ENCODE data around the gene FAM184A. TPM values are rescaled to one million over a fixed set of nuclear protein-coding genes. Genes with fewer than 3 reads are reported as not detected.
"Not testable (repeated sequence)": the region's sequence is repeated elsewhere in the genome, so short reads cannot be mapped to it uniquely, and the experiment has no call there.

The FAM184A gene
- total RNA-seq, 1 experiment from 2014 or later: 4.1 TPM

DNA sequence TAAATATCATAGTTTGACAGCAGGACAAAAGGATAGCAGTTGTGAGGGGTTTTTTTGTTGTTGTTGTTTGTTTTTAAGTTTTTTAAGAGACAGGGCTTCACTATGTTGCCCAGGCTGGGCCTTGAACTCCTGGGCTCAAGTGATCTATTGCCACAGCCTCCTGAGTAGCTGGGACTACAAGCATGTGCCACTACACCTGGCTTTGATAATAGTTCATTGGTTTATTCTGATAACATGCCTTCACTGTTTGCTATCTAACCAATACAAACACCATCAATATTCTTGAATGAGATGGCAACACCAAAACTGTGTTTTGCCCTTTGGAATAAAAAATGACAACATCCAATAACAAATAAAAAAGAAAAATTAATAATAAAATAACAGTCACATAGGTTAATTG is 41.2 kb downstream of the FAM184A start:
- DNase-seq (ENCODE audit: low read depth, low spot score): no peak
- in situ Hi-C loops (cut with HindIII; ENCODE audit: low pct_unique_long_range_greater_than_20kb, low sequenced_read_pairs): no loop called here

DNA sequence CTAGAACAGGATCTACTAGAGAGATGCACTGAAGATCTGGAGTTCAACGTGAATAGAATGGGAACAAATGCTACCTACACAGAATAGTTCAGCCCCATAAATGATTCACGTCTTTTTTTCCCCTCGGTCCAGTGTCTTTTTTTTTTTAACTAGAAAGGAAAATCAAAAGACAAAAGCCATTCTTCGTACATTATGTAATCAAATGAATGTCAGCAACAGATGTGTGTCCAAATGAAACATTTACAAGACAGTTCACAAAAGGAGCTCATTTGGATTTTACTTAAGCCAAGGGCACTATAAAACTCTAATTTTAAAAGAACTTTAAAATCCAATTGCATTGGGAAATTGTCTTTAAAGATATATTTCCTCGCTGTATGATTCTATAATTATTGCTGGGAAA is 42.4 kb downstream of the FAM184A start:
- DNase-seq (ENCODE audit: low read depth, low spot score): no peak
- in situ Hi-C loops (cut with HindIII; ENCODE audit: low pct_unique_long_range_greater_than_20kb, low sequenced_read_pairs): no loop called here

DNA sequence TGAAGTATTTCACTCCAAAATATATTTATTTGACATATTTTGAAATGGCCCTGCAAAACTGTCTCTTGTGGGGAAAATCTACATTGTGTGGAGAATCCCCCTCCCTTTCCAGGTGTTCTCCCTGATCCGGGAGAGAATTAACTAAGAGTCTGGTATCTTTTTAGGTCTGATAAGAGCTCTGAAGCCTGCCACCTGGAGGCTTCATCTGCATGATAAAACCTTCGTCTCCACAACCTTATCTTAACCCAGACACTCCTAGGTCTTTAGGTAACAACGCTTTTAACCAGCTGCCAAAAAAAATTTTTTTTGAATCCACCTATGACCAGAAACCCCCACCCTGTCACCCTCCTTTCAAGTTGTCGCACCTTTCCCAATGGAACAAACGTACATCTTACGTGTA is 43.0 kb downstream of the FAM184A start:
- DNase-seq (ENCODE audit: low read depth, low spot score): no peak
- in situ Hi-C loops (cut with HindIII; ENCODE audit: low pct_unique_long_range_greater_than_20kb, low sequenced_read_pairs): no loop called here

DNA sequence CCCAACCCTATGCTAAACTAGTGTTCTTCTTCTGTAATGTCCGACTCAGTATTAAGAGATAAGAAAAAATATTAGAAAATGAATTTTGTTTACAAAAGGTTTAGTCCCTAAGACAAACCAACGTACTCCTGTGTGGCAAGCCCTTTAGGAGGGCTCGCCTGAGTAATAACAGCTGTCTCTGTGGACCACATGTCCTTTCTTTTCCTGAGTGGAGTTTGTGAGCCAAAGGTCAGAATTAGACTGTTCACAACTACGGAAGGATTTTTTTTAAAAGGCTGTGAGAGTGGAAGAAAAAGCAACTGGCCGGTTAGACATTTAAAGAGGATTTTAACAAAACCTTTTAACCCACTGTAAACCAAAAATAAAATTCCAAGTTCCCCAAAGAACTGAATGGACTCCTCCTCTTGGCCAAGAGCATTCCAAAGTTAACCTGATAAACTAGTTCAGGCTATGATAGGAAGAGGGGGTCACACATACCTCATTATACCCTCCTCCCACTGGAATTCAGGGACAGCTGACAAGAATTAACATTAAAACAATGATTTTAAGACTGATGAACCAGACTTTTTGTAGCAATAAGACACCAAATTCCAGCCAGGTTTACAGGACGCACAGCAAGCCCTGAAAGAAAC is 43.5 kb downstream of the FAM184A start:
- no peak for DNase-seq (ENCODE audit: low read depth, low spot score)
- in situ Hi-C loops (cut with HindIII; ENCODE audit: low pct_unique_long_range_greater_than_20kb, low sequenced_read_pairs): no loop called here

DNA sequence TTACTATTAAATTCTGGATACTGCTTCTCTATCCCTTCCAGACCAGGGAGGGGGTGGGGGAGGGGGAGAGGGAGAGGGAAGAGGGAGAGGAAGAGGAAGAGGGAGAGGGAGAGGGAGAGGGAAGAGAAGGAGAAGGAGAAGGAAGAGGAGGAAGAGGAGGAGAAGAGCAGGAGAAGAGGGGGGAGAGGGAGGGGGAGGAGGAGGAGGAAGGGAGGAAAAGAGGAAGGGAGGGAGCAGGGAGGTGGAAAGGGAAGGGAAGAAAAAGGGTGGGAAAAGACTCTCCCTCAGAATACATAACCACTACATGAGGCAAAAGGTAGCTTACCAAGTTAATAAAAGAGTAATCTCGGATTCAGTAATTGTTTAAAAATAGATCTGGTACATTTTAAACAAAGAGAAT is 46.0 kb downstream of the FAM184A start:
- DNase-seq (ENCODE audit: low read depth, low spot score): no peak
- in situ Hi-C loops (cut with HindIII; ENCODE audit: low pct_unique_long_range_greater_than_20kb, low sequenced_read_pairs): no loop called here

DNA sequence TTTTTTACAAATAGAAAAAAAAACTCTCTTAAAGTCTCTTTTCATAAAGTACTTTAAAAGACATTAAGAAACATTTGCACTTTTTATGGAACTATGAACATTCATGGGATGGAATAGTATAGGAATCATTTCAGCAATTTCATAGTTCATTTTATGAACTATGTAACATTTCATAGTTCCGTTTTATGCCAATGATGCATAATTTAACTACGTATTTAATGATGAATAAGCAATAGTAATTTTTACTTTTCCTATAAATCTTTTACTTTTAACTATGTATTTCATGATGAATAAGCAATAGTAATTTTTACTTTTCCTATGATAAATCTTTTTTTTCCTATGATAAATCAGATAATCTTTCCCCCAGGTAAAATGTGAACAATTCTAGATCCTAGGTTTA is 47.7 kb downstream of the FAM184A start:
- in situ Hi-C loops (cut with HindIII; ENCODE audit: low pct_unique_long_range_greater_than_20kb, low sequenced_read_pairs): no loop called here
- no peak for DNase-seq (ENCODE audit: low read depth, low spot score)

DNA sequence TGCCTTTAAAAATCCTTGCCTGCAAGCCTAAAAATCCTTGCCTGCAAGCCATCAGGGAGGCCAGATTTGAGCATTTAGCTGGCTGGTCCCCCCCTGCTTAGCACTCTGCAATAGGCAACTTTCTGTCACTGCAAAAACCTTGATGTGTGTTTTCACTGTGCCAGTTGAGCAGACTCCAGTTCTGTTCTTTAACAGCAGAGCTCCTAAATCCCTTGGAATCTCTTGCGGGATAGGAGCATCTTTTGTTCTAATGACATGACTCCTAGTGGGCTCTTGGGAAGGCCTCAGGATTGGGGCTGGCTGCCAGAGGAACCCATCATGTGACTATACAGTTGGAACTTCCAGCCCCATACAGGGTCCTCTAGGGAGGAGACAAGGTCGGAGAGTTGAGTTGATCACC is 50.4 kb downstream of the FAM184A start:
- DNase-seq (ENCODE audit: low read depth, low spot score): no peak
- in situ Hi-C loops (cut with HindIII; ENCODE audit: low pct_unique_long_range_greater_than_20kb, low sequenced_read_pairs): no loop called here

DNA sequence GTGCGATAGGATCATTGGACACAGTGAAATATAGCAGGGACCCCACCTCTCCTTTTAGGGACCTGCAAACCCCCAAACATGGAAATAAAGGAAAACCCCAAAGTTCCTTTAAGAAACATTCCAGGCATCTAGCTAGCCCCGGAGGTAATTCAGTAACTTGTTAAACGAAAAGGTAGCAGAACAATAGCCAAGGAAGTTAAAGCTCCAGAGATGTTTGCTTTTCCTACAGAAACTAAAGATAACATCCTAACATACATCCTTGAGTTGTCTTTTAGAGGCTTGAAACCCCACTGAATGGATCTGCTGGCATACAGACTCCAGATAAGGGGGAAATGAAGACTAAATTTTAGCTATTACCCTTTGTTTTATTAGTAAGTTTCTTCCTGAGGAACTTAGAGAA is 51.0 kb downstream of the FAM184A start:
- DNase-seq (ENCODE audit: low read depth, low spot score): no peak
- in situ Hi-C loops (cut with HindIII; ENCODE audit: low pct_unique_long_range_greater_than_20kb, low sequenced_read_pairs): no loop called here

DNA sequence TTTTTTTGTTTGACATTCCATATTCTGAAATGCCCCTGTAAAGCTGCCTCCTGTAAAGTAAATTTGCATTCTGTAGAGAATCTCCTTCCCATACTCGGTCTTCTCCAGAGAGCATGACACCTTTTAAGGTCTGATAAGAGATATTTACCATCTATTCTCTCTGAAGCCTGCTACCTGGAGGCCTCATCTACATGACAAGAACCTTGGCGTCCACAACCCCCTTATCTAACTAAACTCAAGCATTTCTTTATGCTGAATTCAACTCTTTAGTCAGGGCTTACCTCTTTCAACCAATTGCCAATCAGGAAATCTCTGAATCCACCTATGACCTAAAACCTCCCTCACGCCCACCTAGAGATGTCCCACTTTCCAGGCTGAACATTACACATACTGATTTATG is 51.6 kb downstream of the FAM184A start:
- in situ Hi-C loops (cut with HindIII; ENCODE audit: low pct_unique_long_range_greater_than_20kb, low sequenced_read_pairs): no loop called here

DNA sequence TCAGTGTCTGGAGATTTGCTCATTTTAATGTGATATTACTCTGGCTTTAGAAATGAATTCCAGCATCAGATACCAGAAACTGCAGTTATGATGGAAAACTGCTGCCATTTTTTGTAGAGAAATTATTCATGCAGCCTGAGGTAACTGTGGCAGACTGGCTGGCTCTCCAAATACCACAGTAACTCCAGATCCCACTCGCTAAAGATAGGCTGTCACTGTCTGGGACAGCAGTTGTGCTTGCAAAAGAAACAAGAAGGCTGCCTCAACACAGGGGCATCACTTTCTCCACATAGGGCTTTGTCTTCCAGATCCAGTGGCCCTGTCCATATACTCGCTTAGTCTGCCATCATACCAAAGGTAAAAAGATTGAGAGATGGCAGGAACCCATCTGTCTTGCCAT is 52.7 kb downstream of the FAM184A start:
- DNase-seq (ENCODE audit: low read depth, low spot score): no peak
- in situ Hi-C loops (cut with HindIII; ENCODE audit: low pct_unique_long_range_greater_than_20kb, low sequenced_read_pairs): no loop called here

More for the DNA sequence above, 51.6 kb downstream of the FAM184A start:
- DNase-seq (ENCODE audit: low read depth, low spot score): no peak

DNA sequence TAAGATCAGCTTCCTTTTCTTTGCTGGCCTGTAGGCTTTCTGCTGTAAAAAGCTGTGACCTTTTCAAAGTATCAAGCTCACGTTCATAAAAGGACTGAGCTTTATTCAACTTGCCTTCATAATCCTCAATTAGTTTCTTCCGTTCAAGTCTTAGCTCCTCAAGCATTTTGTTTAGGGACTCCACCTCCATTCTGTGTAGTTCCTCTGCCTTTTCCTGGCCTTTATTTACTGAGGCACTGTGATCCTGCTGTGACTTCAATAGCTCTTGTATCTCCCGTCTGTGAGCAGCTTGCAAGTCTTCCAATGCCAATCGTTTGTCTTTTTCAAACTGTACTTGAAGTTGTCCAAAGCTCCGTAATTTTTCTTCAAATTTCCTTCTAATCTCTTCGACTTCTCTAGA is 54.4 kb downstream of the FAM184A start:
- in situ Hi-C loops (cut with HindIII; ENCODE audit: low pct_unique_long_range_greater_than_20kb, low sequenced_read_pairs): no loop called here

DNA sequence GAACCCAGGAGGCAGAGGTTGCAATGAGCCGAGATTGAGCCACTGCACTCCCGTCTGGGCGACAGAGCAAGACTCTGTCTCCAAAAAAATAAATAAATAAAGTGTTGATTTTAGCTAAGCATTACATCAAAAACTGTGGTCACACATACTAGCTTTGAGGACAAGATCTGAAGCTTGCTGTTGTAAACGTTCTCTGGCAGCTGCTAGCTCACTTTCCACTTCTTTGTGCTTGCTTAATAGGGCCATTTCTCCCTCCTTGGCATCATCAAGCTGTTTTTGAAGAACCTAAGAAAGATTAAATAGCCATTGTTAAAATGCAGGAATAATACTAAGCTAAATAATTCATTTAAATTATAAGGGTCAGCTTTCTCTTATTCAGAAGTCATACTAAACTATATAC is 55.7 kb downstream of the FAM184A start:
- in situ Hi-C loops (cut with HindIII; ENCODE audit: low pct_unique_long_range_greater_than_20kb, low sequenced_read_pairs): no loop called here

More for the DNA sequence above, 54.4 kb downstream of the FAM184A start:
- DNase-seq (ENCODE audit: low read depth, low spot score): no peak

DNA sequence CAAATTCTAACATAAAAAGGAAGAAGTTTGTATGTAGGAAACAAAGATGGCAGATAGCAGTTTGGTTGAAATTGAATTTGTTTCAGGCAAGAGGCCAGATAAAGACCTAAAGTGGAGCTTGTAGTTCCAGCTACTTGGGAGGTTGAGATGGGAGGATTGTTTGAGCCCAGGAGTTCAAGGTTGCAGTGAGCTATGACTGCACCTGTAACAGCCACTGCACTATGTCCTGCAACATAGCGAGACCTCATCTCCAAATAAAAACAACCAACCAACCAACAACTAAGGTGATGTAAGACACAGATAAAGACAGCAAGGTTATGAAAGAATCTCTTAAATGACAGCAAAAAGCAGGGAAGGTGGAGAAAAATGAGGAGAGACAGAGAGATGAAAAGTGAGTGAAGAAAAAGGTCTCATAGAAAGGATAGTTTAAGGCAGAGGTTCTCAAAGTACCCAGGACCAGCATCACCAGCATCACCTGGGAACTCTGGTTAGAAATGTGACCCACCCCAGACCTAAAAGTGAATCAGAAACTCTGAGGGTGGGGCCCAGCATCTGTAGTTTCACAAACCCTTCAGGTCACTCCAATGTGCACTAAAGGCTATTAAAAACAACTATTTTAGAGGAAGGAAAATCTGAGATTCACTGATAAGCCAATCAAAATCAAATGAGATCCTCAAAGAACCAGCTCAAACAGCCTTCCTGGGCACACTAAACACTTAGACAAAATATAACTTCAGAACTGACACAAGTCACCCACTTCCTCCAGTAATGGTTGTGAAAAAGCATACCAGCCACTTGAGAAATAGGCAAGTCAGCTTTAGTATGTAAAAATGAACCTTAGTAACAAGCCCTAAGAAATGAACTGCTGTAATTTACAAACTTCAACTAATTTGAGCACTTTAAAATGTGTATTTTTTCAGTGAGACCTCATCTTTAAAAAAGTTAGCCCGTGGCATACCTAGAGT is 57.6 kb downstream of the FAM184A start:
- in situ Hi-C loops (cut with HindIII; ENCODE audit: low pct_unique_long_range_greater_than_20kb, low sequenced_read_pairs): no loop called here
- no peak for DNase-seq (ENCODE audit: low read depth, low spot score)

More for the DNA sequence above, 55.7 kb downstream of the FAM184A start:
- no peak for DNase-seq (ENCODE audit: low read depth, low spot score)

DNA sequence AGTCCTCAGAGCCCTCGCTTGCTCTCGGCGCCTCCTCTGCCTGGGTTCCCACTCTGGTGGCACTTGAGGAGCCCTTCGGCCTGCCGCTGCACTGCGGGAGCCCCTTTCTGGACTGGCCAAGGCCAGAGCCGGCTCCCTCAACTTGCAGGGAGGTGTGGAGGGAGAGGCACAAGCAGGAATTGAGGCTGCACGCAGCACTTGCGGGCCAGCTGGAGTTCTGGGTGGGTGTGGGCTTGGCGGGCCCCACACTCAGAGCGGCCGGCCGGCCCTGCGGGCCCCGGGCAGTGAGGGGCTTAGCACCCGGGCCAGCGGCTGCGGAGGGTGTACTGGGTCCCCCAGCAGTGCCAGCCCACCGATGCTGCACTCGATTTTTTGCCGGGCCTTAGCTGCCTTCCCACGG is 63.3 kb downstream of the FAM184A start:
- in situ Hi-C loops (cut with HindIII; ENCODE audit: low pct_unique_long_range_greater_than_20kb, low sequenced_read_pairs); DNase-seq (ENCODE audit: low read depth, low spot score): not testable (repeated sequence)

DNA sequence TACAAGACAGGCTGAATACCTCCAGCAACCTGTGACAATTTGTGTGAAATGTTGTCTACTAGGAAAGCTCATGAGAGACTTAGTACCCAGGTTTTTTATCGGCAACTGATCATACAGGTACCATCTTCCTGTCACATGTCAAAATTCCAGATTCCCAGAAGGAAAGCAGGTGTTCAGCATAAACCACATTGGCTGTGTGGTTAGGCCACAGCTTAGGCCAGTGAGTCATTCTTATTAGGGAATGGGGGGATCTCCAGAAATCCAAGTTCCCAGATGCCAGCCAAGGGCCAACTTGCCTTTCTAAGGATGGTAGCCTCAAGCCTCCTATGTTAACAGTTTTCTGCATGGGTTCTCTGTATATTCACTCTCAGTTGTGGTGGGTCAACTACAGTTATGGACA is 65.9 kb downstream of the FAM184A start:
- DNase-seq (ENCODE audit: low read depth, low spot score): no peak
- in situ Hi-C loops (cut with HindIII; ENCODE audit: low pct_unique_long_range_greater_than_20kb, low sequenced_read_pairs): no loop called here

DNA sequence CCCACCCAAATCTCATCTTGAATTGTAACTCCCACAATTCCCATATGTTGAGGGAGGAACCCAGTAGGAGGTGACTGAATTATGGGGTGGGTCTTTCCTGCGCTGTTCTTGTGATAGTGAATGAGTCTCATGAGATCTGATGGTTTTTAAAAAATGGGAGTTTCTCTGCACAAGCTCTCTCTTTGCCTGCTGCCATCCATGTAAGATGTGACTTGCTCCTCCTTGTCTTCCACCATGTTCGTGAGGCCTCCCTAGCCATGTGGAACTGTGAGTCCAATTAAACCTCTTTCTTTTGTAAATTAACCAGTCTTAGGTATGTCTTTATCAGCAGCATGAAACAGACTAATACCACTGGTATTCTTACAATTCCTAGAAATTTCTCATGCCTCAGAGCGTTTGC is 69.2 kb downstream of the FAM184A start:
- in situ Hi-C loops (cut with HindIII; ENCODE audit: low pct_unique_long_range_greater_than_20kb, low sequenced_read_pairs); DNase-seq (ENCODE audit: low read depth, low spot score): not testable (repeated sequence)

DNA sequence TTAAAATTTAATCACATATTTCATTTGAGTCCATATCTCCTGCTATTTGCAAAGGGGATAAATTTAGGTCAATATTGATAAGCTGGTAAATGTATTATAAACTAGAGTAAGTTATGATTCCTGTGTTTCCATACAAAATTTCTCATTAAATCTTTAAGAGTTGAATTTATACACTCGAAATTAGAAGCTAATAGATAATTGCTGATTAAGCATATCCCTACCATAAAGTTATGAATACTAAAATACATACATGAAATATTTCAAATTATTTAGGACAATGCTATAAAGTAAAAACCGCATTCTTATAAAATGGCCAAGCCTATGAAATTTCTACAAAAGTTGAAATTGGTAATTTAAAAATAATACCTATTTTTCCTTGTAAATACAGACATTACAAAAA is 71.5 kb downstream of the FAM184A start:
- in situ Hi-C loops (cut with HindIII; ENCODE audit: low pct_unique_long_range_greater_than_20kb, low sequenced_read_pairs): no loop called here
- DNase-seq (ENCODE audit: low read depth, low spot score): no peak

DNA sequence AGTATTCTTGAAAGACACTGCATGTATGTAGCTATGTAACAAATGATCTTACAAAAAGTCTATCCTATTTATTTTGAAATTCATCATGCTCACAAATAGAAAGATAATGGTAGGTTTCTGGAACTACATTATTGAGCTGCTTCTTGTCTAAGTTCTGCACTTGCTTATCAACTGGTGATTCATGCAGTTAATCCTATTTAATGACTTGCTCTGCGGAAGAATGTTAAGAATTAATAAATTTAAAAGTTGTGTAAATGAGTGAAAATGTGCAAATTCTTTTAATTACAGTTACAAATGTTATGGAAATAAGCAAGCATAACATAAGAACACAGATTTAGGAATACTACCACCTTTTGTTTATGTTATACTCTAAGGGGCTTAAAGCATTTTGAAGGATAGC is 76.4 kb downstream of the FAM184A start:
- in situ Hi-C loops (cut with HindIII; ENCODE audit: low pct_unique_long_range_greater_than_20kb, low sequenced_read_pairs): no loop called here
- no peak for DNase-seq (ENCODE audit: low read depth, low spot score)

DNA sequence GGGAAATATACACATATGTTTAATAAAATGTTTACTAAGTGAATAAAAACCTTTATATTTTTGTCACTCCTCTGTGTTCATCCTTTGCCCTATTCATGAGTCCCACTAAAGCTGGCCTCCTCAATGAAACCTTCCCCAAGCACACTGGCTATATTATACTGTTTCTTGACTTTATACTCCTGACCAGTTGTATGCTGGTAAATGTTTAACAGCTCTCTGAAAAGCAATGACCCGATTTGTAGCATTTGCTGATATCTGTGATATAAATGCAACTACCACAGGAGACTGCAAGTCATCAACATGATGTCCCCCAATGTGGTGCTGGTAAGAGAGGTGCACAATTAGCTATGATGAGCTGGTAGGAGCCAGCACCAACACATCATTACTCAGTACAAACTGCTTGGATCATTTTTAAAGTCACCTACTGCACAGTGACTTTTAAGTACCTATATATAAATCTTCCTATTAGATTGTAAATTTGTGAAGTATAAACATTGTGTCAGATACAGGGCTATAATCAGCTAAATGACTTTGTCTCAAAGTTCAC is 78.9 kb downstream of the FAM184A start:
- in situ Hi-C loops (cut with HindIII; ENCODE audit: low pct_unique_long_range_greater_than_20kb, low sequenced_read_pairs): no loop called here
- DNase-seq (ENCODE audit: low read depth, low spot score): no peak
